ENCODE results near the gene TXNRD2. TPM values are rescaled to one million over a fixed set of nuclear protein-coding genes. Genes with fewer than 3 reads are reported as not detected.

The TXNRD2 gene
- total RNA-seq, 3 donors from 2014 or later (not counting 1 experiment from before 2014, with no cell fraction given) = 23.5 to 37.3 (median 24.4) TPM

GRCh38 chr22:19919701-19920363, 21.8 kb downstream of the TXNRD2 start:
- ATAC-seq (no peak), DNase-seq (no peak)
- no peaks in the 10 kb centered on the region for H3K27me3 ChIP-seq (ENCODE audit: control insufficient read depth, insufficient read depth, low read length)
- H3K36me3 ChIP-seq (ENCODE audit: control insufficient read depth, insufficient read depth, low read length) = peaks cover 34% of the 10 kb centered on the region
- H3K9me3 ChIP-seq (ENCODE audit: control insufficient read depth, insufficient read depth, low read length) = no peaks in the 10 kb centered on the region
- H3K9me3 Mint-ChIP-seq = no peaks in the 10 kb centered on the region
- no peak overlapping the region for H3K27ac Mint-ChIP-seq
- intact Hi-C loops (cut with micrococcal nuclease) = no loop called here
- H3K4me1 ChIP-seq (ENCODE audit: control insufficient read depth, insufficient read depth, low read length) = no peaks in the 10 kb centered on the region
- 94% methylated on average over 13 of the region's 13 CpGs for WGBS (ENCODE audit: insufficient coverage)
- no peak overlapping the region for H3K4me3 Mint-ChIP-seq
- H3K27ac ChIP-seq (ENCODE audit: low read length) = no peak overlapping the region
- TF ChIP-seq CTCF (IDR thresholded peaks at IDR 0.05) = no peak
- H3K27me3 Mint-ChIP-seq (ENCODE audit: low read depth in 2 of 2) = no peaks in the 10 kb centered on the region
- H3K36me3 Mint-ChIP-seq = peaks cover under 1% of the 10 kb centered on the region
- no peak overlapping the region for H3K4me3 ChIP-seq (ENCODE audit: low read length)
- no peaks in the 10 kb centered on the region for H3K4me1 Mint-ChIP-seq

GRCh38 chr22:19918332-19919106, 23.1 kb downstream of the TXNRD2 start:
- Mint-ChIP-seq H3K27me3 (ENCODE audit: low read depth in 2 of 2) (no peaks in the 10 kb centered on the region), H3K27ac (no peak overlapping the region), H3K9me3 (no peaks in the 10 kb centered on the region), H3K4me3 (no peak overlapping the region), H3K4me1 (no peaks in the 10 kb centered on the region), H3K36me3 (peaks cover 13% of the 10 kb centered on the region)
- Histone ChIP-seq H3K27me3 (ENCODE audit: control insufficient read depth, insufficient read depth, low read length) (no peaks in the 10 kb centered on the region), H3K4me3 (ENCODE audit: low read length) (no peak overlapping the region), H3K9me3 (ENCODE audit: control insufficient read depth, insufficient read depth, low read length) (no peaks in the 10 kb centered on the region), H3K36me3 (ENCODE audit: control insufficient read depth, insufficient read depth, low read length) (peaks cover 44% of the 10 kb centered on the region), H3K4me1 (ENCODE audit: control insufficient read depth, insufficient read depth, low read length) (no peaks in the 10 kb centered on the region), H3K27ac (ENCODE audit: low read length) (no peak overlapping the region)
- intact Hi-C loops (cut with micrococcal nuclease) = no loop called here
- no peak for DNase-seq
- no peak for ATAC-seq
- 90% methylated on average over 23 of the region's 23 CpGs for WGBS (ENCODE audit: insufficient coverage)
- no peak for TF ChIP-seq CTCF (IDR thresholded peaks at IDR 0.05)

- no peaks in the 10 kb centered on the region for H3K9me3 Mint-ChIP-seq
- no peak for ATAC-seq
- H3K27ac Mint-ChIP-seq = no peak overlapping the region
- no peaks in the 10 kb centered on the region for H3K4me1 ChIP-seq (ENCODE audit: control insufficient read depth, insufficient read depth, low read length)
- peaks cover 48% of the 10 kb centered on the region for H3K36me3 ChIP-seq (ENCODE audit: control insufficient read depth, insufficient read depth, low read length)
- no peak overlapping the region for H3K27ac ChIP-seq (ENCODE audit: low read length)
- intact Hi-C loops (cut with micrococcal nuclease) = no loop called here
- H3K27me3 Mint-ChIP-seq (ENCODE audit: low read depth in 2 of 2) = no peaks in the 10 kb centered on the region
- 94% methylated on average over 12 of the region's 12 CpGs for WGBS (ENCODE audit: insufficient coverage)
- H3K4me3 ChIP-seq (ENCODE audit: low read length) = no peak overlapping the region
- no peak overlapping the region for H3K4me3 Mint-ChIP-seq
- peaks cover 13% of the 10 kb centered on the region for H3K36me3 Mint-ChIP-seq
- H3K4me1 Mint-ChIP-seq = no peaks in the 10 kb centered on the region
- H3K9me3 ChIP-seq (ENCODE audit: control insufficient read depth, insufficient read depth, low read length) = no peaks in the 10 kb centered on the region
- no peak for TF ChIP-seq CTCF (IDR thresholded peaks at IDR 0.05)
- DNase-seq = no peak
- no peaks in the 10 kb centered on the region for H3K27me3 ChIP-seq (ENCODE audit: control insufficient read depth, insufficient read depth, low read length)
Observed at GRCh38 chr22:19917389-19918138, 24.1 kb downstream of the TXNRD2 start.
